PC-9 (cell line): Measurements from ENCODE around the gene CLPTM1L. TPM values are rescaled to one million over a fixed set of nuclear protein-coding genes. Genes with fewer than 3 reads are reported as not detected.

Experiments used
- BruUV-seq: library from RNA; stranded (reverse); fragments of 400-500 nt; replicated peaks from 2 replicates; lab custom pipeline; 2021; lab: Mats Ljungman, UMichigan
- CTCF ChIA-PET: fragments of 300-600 bp; sonication (Branson Sonifier 250); formaldehyde crosslinking; loops from one replicate; lab custom pipeline; 2022; ENCODE audit warnings: antibody characterized with exemption; lab: Charles Lee
- POLR2A ChIA-PET: fragments of 300-600 bp; sonication (Branson Sonifier 250); formaldehyde crosslinking; loops from one replicate; lab custom pipeline; 2022; ENCODE audit warnings: antibody characterized with exemption; ENCODE audit not compliant: unreplicated experiment; lab: Charles Lee
- DNase-seq, 2 experiments: peaks; one replicate each; pipeline versions ENCODE4 v3.0.0 to v3.0.0-alpha.2; 2015 to 2022; ENCODE audit warnings: mixed read lengths in 1 of 2
- H2AFZ ChIP-seq: fragments of 200-600 bp; sonication (generic); 2 replicates; pipeline ENCODE4 v1.8.1; 2017; ENCODE audit warnings: antibody characterized with exemption
- H3F3A ChIP-seq: fragments of 200-600 bp; sonication (generic); 2 replicates; pipeline ENCODE4 v1.8.1; 2017; ENCODE audit warnings: antibody characterized with exemption, mild to moderate bottlenecking, low read depth; ENCODE audit not compliant: insufficient read depth
- H3K27ac ChIP-seq: fragments of 200-600 bp; sonication (generic); 2 replicates; pipeline ENCODE4 v1.6.1; 2016; ENCODE audit warnings: mixed run types
- H3K27me3 ChIP-seq: fragments of 200-600 bp; sonication (generic); 2 replicates; pipeline ENCODE4 v1.6.1; 2016; ENCODE audit warnings: low read depth, mixed run types; ENCODE audit not compliant: insufficient read depth
- H3K36me3 ChIP-seq: fragments of 200-600 bp; sonication (generic); 2 replicates; pipeline ENCODE4 v1.6.1; 2016; ENCODE audit warnings: low read depth, mixed run types
- H3K4me1 ChIP-seq: fragments of 200-600 bp; sonication (generic); replicated peaks from 2 replicates; pipeline ENCODE4 v1.6.1; 2016; ENCODE audit warnings: mixed run types; ENCODE audit not compliant: insufficient read depth
- H3K4me2 ChIP-seq: fragments of 200-600 bp; sonication (generic); 2 replicates; pipeline ENCODE4 v1.6.1; 2017; ENCODE audit warnings: mixed run types
- H3K4me3 ChIP-seq: fragments of 200-600 bp; sonication (generic); 2 replicates; pipeline ENCODE4 v1.6.1; 2016; ENCODE audit warnings: mixed run types
- H3K79me2 ChIP-seq: fragments of 200-600 bp; sonication (generic); 2 replicates; pipeline ENCODE4 v1.6.1; 2017; ENCODE audit warnings: low read depth, mixed run types
- H3K9me2 ChIP-seq: fragments of 200-600 bp; sonication (generic); 2 replicates; pipeline ENCODE4 v1.8.1; 2017; ENCODE audit warnings: mild to moderate bottlenecking; ENCODE audit not compliant: insufficient read depth
- H3K9me3 ChIP-seq: fragments of 200-600 bp; sonication (generic); 2 replicates; pipeline ENCODE4 v1.8.1; 2016; ENCODE audit warnings: low read depth; ENCODE audit not compliant: insufficient read depth
- H4K20me1 ChIP-seq: fragments of 200-600 bp; sonication (generic); 2 replicates; pipeline ENCODE4 v1.8.1; 2017; ENCODE audit not compliant: insufficient read depth
- CTCF ChIP-seq: fragments of 200-600 bp; sonication (generic); conservative IDR thresholded peaks from 2 replicates; pipeline ENCODE4 v1.6.1; 2017; ENCODE audit warnings: mixed run types, antibody characterized with exemption, mild to moderate bottlenecking, moderate library complexity
- EZH2 ChIP-seq: fragments of 200-600 bp; sonication (generic); IDR thresholded peaks from 2 replicates; pipeline ENCODE4 v1.8.0; 2017; ENCODE audit warnings: antibody characterized with exemption, low read depth
- intact Hi-C: fragments of 100-400 bp; cut with micrococcal nuclease; formaldehyde crosslinking; loops from one replicate; pipeline ENCODE4 v1.10.0; 2022; ENCODE audit not compliant: unreplicated experiment
- total RNA-seq: library from RNA; stranded (reverse); gene quantifications from 2 replicates; pipeline ENCODE4 v1.2.3, GENCODE V29; 2021

CLPTM1L gene
- total RNA-seq, 1 experiment from 2014 or later = 260 TPM

GRCh38 chr5:1368236-1368635, 23.3 kb upstream of the CLPTM1L start:
- peaks cover 10% of the 10 kb centered on the region for H4K20me1 ChIP-seq
- intact Hi-C loops = no loop called here
- CTCF ChIA-PET = no interaction called here
- no peak overlapping the region for H3K27ac ChIP-seq
- H3K79me2 ChIP-seq = no peaks in the 10 kb centered on the region
- no peaks in the 10 kb centered on the region for H3K4me1 ChIP-seq
- DNase-seq = no peak
- BruUV-seq = no TSS peak
- no peak overlapping the region for H3K4me3 ChIP-seq
- no peak for TF ChIP-seq EZH2
- no peaks in the 10 kb centered on the region for H3F3A ChIP-seq
- no peaks in the 10 kb centered on the region for H3K9me2 ChIP-seq
- no peaks in the 10 kb centered on the region for H3K9me3 ChIP-seq
- POLR2A ChIA-PET = no interaction called here
- no peak overlapping the region for H3K4me2 ChIP-seq
- H2AFZ ChIP-seq = no peak overlapping the region
- peaks cover 98% of the 10 kb centered on the region for H3K27me3 ChIP-seq
- no peaks in the 10 kb centered on the region for H3K36me3 ChIP-seq

- Histone ChIP-seq H3K9me2 (no peaks in the 10 kb centered on the region), H3K4me1 (no peaks in the 10 kb centered on the region), H3F3A (no peaks in the 10 kb centered on the region), H3K36me3 (no peaks in the 10 kb centered on the region), H3K9me3 (no peaks in the 10 kb centered on the region), H3K4me2 (no peak overlapping the region), H4K20me1 (peaks cover 11% of the 10 kb centered on the region), H3K27ac (no peak overlapping the region), H2AFZ (no peak overlapping the region), H3K27me3 (peaks cover 98% of the 10 kb centered on the region), H3K4me3 (no peak overlapping the region), H3K79me2 (no peaks in the 10 kb centered on the region)
- CTCF ChIA-PET = no interaction called here
- POLR2A ChIA-PET = no interaction called here
- intact Hi-C loops = no loop called here
- no peak for DNase-seq
- TF ChIP-seq EZH2 = no peak
- TF ChIP-seq CTCF = no peak
- BruUV-seq = no TSS peak
Observed at GRCh38 chr5:1367149-1367548, 22.2 kb upstream of the CLPTM1L start.

GRCh38 chr5:1366514-1366913, 21.6 kb upstream of the CLPTM1L start:
- H3K27me3 ChIP-seq = peaks cover 98% of the 10 kb centered on the region
- H3K4me2 ChIP-seq = no peak overlapping the region
- TF ChIP-seq CTCF = no peak
- TF ChIP-seq EZH2 = no peak
- H3K36me3 ChIP-seq = no peaks in the 10 kb centered on the region
- no peaks in the 10 kb centered on the region for H3K4me1 ChIP-seq
- H3F3A ChIP-seq = no peaks in the 10 kb centered on the region
- CTCF ChIA-PET = no interaction called here
- H3K9me2 ChIP-seq = no peaks in the 10 kb centered on the region
- no peak for DNase-seq
- intact Hi-C loops = no loop called here
- H3K9me3 ChIP-seq = no peaks in the 10 kb centered on the region
- POLR2A ChIA-PET = no interaction called here
- no peaks in the 10 kb centered on the region for H3K79me2 ChIP-seq
- no peak overlapping the region for H3K27ac ChIP-seq
- no TSS peak for BruUV-seq
- H4K20me1 ChIP-seq = peaks cover 11% of the 10 kb centered on the region
- H3K4me3 ChIP-seq = no peak overlapping the region
- no peak overlapping the region for H2AFZ ChIP-seq

- Histone ChIP-seq H3K4me1 (no peaks in the 10 kb centered on the region), H4K20me1 (peaks cover 11% of the 10 kb centered on the region), H3K9me2 (no peaks in the 10 kb centered on the region), H3K4me3 (no peak overlapping the region), H3K9me3 (no peaks in the 10 kb centered on the region), H2AFZ (no peak overlapping the region), H3F3A (no peaks in the 10 kb centered on the region), H3K27me3 (peaks cover 98% of the 10 kb centered on the region), H3K79me2 (no peaks in the 10 kb centered on the region), H3K36me3 (no peaks in the 10 kb centered on the region), H3K4me2 (no peak overlapping the region), H3K27ac (no peak overlapping the region)
- intact Hi-C loops = no loop called here
- no peak for DNase-seq
- POLR2A ChIA-PET = no interaction called here
- no TSS peak for BruUV-seq
- TF ChIP-seq CTCF = no peak
- no peak for TF ChIP-seq EZH2
- CTCF ChIA-PET = no interaction called here
Observed at GRCh38 chr5:1364211-1364610, 19.3 kb upstream of the CLPTM1L start.
